Gastrocnemius medialis (tissue), 4 donors: ENCODE measurements around the gene ERBIN.
"Not testable (repeated sequence)": the region's sequence is repeated elsewhere in the genome, so short reads cannot be mapped to it uniquely, and the experiment has no call there.

Experiments used
- POLR2A ChIP-seq, 2 donors: fragments of 450-650 bp; IDR thresholded peaks; one replicate each; pipeline ENCODE4 v1.6.1; 2017; ENCODE audit warnings: antibody characterized with exemption in 2 of 2, mild to moderate bottlenecking in 2 of 2, moderate library complexity in 2 of 2
- TF ChIP-seq, protein P1 (sequence below), 5 experiments: fragments of 450-650 bp in 3 of 5; fragments of 200-600 bp in 2 of 5; sonication (generic) in 2 of 5; IDR thresholded peaks in 4 of 5; conservative IDR thresholded peaks in 1 of 5; 1 replicate in 4 of 5; 2 replicates in 1 of 5; pipeline ENCODE4 v1.5.1; 2016 to 2019; ENCODE audit warnings: antibody characterized with exemption in 5 of 5, mild to moderate bottlenecking in 3 of 5, moderate library complexity in 3 of 5

DNA sequence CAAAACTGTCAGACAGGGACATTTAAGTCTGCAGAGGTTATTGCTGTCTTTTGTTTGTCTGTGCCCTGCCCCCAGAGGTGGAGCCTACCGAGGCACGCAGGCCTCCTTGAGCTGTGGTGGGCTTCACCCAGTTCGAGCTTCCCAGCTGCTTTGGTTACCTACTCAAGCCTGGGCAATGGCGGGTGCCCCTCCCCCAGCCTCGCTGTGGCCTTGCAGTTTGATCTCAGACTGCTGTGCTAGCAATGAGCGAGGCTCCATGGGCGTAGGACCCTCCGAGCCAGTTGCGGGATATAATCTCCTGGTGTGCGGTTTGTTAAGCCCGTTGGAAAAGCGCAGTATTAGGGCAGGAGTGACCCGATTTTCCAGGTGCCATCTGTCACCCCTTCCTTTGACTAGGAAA, 136.7 kb downstream of the ERBIN start:
- not testable (repeated sequence) for TF ChIP-seq POLR2A (IDR thresholded peaks at IDR 0.05)
- TF ChIP-seq, protein P1, sequence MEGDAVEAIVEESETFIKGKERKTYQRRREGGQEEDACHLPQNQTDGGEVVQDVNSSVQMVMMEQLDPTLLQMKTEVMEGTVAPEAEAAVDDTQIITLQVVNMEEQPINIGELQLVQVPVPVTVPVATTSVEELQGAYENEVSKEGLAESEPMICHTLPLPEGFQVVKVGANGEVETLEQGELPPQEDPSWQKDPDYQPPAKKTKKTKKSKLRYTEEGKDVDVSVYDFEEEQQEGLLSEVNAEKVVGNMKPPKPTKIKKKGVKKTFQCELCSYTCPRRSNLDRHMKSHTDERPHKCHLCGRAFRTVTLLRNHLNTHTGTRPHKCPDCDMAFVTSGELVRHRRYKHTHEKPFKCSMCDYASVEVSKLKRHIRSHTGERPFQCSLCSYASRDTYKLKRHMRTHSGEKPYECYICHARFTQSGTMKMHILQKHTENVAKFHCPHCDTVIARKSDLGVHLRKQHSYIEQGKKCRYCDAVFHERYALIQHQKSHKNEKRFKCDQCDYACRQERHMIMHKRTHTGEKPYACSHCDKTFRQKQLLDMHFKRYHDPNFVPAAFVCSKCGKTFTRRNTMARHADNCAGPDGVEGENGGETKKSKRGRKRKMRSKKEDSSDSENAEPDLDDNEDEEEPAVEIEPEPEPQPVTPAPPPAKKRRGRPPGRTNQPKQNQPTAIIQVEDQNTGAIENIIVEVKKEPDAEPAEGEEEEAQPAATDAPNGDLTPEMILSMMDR (IDR thresholded peaks at IDR 0.05 in 4 of 5, conservative IDR thresholded peaks at IDR 0.05 in 1 of 5), result not testable (repeated sequence)
